Measurements from ENCODE around the gene DLGAP1.

DNA sequence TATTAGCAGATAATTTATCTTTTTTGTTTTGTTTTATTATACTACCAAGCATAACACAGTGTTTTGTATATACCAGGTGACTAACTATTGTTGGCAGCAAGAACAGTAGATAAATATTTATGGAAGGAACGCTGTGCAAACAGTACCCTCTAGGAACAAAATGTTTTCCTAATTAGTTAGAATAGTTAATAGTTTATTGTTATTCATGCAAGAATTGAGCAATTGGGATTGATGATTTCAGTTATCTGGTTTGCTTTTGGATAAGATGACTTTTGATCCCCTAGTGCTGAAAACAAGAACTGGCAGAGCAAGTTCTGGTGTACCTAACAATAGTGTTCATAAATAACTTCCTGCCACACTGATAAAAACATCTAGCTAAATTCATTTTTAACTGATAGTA, 681.8 kb downstream of the DLGAP1 start:
- TF ChIP-seq MAX (IDR thresholded peaks at IDR 0.05; ENCODE audit: low read depth) (no peak), EZH2phosphoT487 (IDR thresholded peaks at IDR 0.05; ENCODE audit: borderline replicate concordance, low read depth) (no peak), CHD2 (IDR thresholded peaks at IDR 0.05; ENCODE audit: low read length, partially characterized antibody) (no peak), USF2 (IDR thresholded peaks at IDR 0.05; ENCODE audit: borderline replicate concordance, low read depth, low read length) (no peak), FOXM1 (IDR thresholded peaks at IDR 0.05; ENCODE audit: low read depth) (no peak), PBX3 (IDR thresholded peaks at IDR 0.05) (no peak), EP300 (IDR thresholded peaks at IDR 0.05; ENCODE audit: borderline replicate concordance in 1 of 2, low read depth in 1 of 2, low read length in 1 of 2) (no peak), TCF12 (IDR thresholded peaks at IDR 0.05) (no peak), SIN3A (IDR thresholded peaks at IDR 0.05; ENCODE audit: borderline replicate concordance, low read depth, low read length) (no peak)
- TF ChIP-seq, protein P1, sequence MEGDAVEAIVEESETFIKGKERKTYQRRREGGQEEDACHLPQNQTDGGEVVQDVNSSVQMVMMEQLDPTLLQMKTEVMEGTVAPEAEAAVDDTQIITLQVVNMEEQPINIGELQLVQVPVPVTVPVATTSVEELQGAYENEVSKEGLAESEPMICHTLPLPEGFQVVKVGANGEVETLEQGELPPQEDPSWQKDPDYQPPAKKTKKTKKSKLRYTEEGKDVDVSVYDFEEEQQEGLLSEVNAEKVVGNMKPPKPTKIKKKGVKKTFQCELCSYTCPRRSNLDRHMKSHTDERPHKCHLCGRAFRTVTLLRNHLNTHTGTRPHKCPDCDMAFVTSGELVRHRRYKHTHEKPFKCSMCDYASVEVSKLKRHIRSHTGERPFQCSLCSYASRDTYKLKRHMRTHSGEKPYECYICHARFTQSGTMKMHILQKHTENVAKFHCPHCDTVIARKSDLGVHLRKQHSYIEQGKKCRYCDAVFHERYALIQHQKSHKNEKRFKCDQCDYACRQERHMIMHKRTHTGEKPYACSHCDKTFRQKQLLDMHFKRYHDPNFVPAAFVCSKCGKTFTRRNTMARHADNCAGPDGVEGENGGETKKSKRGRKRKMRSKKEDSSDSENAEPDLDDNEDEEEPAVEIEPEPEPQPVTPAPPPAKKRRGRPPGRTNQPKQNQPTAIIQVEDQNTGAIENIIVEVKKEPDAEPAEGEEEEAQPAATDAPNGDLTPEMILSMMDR (IDR thresholded peaks at IDR 0.05): no peak
- TF ChIP-seq, protein P2, sequence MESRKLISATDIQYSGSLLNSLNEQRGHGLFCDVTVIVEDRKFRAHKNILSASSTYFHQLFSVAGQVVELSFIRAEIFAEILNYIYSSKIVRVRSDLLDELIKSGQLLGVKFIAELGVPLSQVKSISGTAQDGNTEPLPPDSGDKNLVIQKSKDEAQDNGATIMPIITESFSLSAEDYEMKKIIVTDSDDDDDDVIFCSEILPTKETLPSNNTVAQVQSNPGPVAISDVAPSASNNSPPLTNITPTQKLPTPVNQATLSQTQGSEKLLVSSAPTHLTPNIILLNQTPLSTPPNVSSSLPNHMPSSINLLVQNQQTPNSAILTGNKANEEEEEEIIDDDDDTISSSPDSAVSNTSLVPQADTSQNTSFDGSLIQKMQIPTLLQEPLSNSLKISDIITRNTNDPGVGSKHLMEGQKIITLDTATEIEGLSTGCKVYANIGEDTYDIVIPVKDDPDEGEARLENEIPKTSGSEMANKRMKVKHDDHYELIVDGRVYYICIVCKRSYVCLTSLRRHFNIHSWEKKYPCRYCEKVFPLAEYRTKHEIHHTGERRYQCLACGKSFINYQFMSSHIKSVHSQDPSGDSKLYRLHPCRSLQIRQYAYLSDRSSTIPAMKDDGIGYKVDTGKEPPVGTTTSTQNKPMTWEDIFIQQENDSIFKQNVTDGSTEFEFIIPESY (IDR thresholded peaks at IDR 0.05; ENCODE audit: borderline replicate concordance, low read depth): no peak
